Gastrocnemius medialis (tissue), 4 donors: ENCODE measurements around the gene YWHAE. TPM values are rescaled to one million over a fixed set of nuclear protein-coding genes. Genes with fewer than 3 reads are reported as not detected.

Experiments used
- ATAC-seq, 2 donors: fragments of 150-250 bp; one replicate each; pipeline ENCODE4 v1.9.1; 2016
- DNase-seq, 2 donors: peaks; one replicate each; pipeline ENCODE4 v3.0.0-alpha.2; 2019
- H3K27ac ChIP-seq, 4 donors: fragments of 200-600 bp; sonication (generic); 1 replicate in 1 of 4; 2 replicates in 3 of 4; pipeline ENCODE4 v1.5.1; 2016 to 2018; ENCODE audit warnings: mild to moderate bottlenecking in 2 of 4, moderate library complexity in 1 of 4
- H3K27me3 ChIP-seq, 3 donors: fragments of 200-600 bp; sonication (generic) in 2 of 3; 1 replicate in 1 of 3; 2 replicates in 2 of 3; pipeline versions ENCODE4 v1.5.1 to v1.6.0; 2016 to 2019; ENCODE audit warnings: mild to moderate bottlenecking in 1 of 3, moderate library complexity in 1 of 3
- H3K36me3 ChIP-seq, 2 donors: fragments of 200-600 bp; sonication (generic) in 1 of 2; one replicate each; pipeline ENCODE4 v1.5.1; 2017 to 2018
- H3K4me1 ChIP-seq, 2 donors: fragments of 200-600 bp; sonication (generic) in 1 of 2; one replicate each; pipeline ENCODE4 v1.5.1; 2016 to 2017; ENCODE audit warnings: mild to moderate bottlenecking in 2 of 2
- H3K4me3 ChIP-seq, 4 donors: fragments of 200-600 bp; sonication (generic) in 3 of 4; 1 replicate in 1 of 4; 2 replicates in 3 of 4; pipeline ENCODE4 v1.5.1; 2016 to 2019; ENCODE audit warnings: mild to moderate bottlenecking in 2 of 4
- H3K9me3 ChIP-seq, 3 donors: fragments of 200-600 bp; sonication (generic) in 2 of 3; 1 replicate in 1 of 3; 2 replicates in 2 of 3; pipeline ENCODE4 v1.5.1; 2016 to 2019
- CTCF ChIP-seq, 5 experiments: fragments of 450-650 bp in 3 of 5; fragments of 200-600 bp in 2 of 5; sonication (generic) in 2 of 5; IDR thresholded peaks in 4 of 5; conservative IDR thresholded peaks in 1 of 5; 1 replicate in 4 of 5; 2 replicates in 1 of 5; pipeline ENCODE4 v1.5.1; 2016 to 2019; ENCODE audit warnings: antibody characterized with exemption in 5 of 5, mild to moderate bottlenecking in 3 of 5, moderate library complexity in 3 of 5
- POLR2A ChIP-seq, 2 donors: fragments of 450-650 bp; IDR thresholded peaks; one replicate each; pipeline ENCODE4 v1.6.1; 2017; ENCODE audit warnings: antibody characterized with exemption in 2 of 2, mild to moderate bottlenecking in 2 of 2, moderate library complexity in 2 of 2
- in situ Hi-C, 4 donors: fragments of 200-750 bp; cut with MboI; loops; one replicate each; pipeline versions ENCODE4 v1.15.0 to v1.8.0; 2017; ENCODE audit warnings: low sequenced_read_pairs in 4 of 4
- intact Hi-C: fragments of 100-400 bp; cut with DNase I; formaldehyde crosslinking; loops from one replicate; pipeline ENCODE4 v1.15.1; 2023; ENCODE audit warnings: low total_unique reads
- total RNA-seq, 4 donors: library from RNA; depleted of rRNA; stranded (reverse); fragments of >200 nt; gene quantifications; one replicate each; pipeline versions ENCODE4 v1.1.0 to v1.2.3, GENCODE V29; 2016

YWHAE gene
- total RNA-seq, 4 donors from 2014 or later, result 915 to 1,814 (median 1,174) TPM

DNA sequence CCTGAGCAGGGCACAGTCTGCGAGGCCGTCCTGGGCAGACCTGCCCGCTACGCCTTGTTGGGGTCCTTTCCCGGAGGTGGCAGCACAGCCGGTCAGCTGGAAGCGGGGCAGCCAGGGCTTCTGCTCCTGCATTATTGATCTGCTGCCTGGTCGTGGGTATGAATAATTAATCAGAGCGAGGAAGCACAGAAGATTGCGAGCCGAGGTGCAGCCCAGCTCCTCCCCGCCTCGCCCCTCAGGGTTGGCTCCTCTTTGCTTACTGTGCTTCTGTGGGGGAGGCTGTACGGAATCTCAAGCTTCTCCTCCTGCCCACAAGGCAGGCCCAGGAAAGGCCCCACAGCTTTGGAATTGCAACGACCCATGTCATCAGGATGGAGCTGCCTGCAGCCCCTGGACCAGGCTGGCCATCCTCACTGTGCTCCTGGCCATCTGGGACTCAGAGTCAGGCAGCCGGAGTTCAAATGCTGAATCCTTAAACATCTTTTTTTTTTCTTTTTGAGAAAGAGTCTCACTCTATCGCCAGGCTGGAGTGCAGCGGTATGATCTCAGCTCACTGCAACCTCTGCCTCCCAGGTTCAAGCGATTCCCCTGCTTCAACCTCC, 95.0 kb downstream of the YWHAE start:
- Histone ChIP-seq H3K9me3 (no peaks in the 10 kb centered on the region), H3K27me3 (peaks cover 0 to 24% (median 9%) of the 10 kb centered on the region in 3 donors), H3K4me3 (no peak overlapping the region), H3K27ac (no peak overlapping the region), H3K4me1 (no peaks in the 10 kb centered on the region), H3K36me3 (no peaks in the 10 kb centered on the region)
- ATAC-seq (no peak), DNase-seq (no peak)
- in situ Hi-C loops (no loop called here), intact Hi-C loops (no loop called here)
- no peak for TF ChIP-seq CTCF (IDR thresholded peaks at IDR 0.05 in 4 of 5, conservative IDR thresholded peaks at IDR 0.05 in 1 of 5)
- no peak for TF ChIP-seq POLR2A (IDR thresholded peaks at IDR 0.05)

GRCh38 chr17:1304522-1304921, 95.5 kb downstream of the YWHAE start:
- ATAC-seq, result no peak

GRCh38 chr17:1302761-1303160, 97.3 kb downstream of the YWHAE start:
- no peaks in the 10 kb centered on the region for H3K9me3 ChIP-seq
- ATAC-seq, result no peak
- peaks cover 14 to 34% (median 29%) of the 10 kb centered on the region in 3 donors for H3K27me3 ChIP-seq
- in situ Hi-C loops, result no loop called here
- intact Hi-C loops, result no loop called here
- no peaks in the 10 kb centered on the region for H3K4me1 ChIP-seq
- no peak for DNase-seq
- H3K27ac ChIP-seq, result no peak overlapping the region
- H3K4me3 ChIP-seq, result no peak overlapping the region
- H3K36me3 ChIP-seq, result no peaks in the 10 kb centered on the region
- TF ChIP-seq POLR2A (IDR thresholded peaks at IDR 0.05) (no peak), CTCF (IDR thresholded peaks at IDR 0.05 in 4 of 5, conservative IDR thresholded peaks at IDR 0.05 in 1 of 5) (no peak)

More at GRCh38 chr17:1304522-1304921, 95.5 kb downstream of the YWHAE start:
- no peak for DNase-seq
- Histone ChIP-seq H3K4me3 (no peak overlapping the region), H3K9me3 (no peaks in the 10 kb centered on the region), H3K36me3 (no peaks in the 10 kb centered on the region), H3K4me1 (no peaks in the 10 kb centered on the region), H3K27me3 (peaks cover 3 to 28% (median 13%) of the 10 kb centered on the region in 3 donors), H3K27ac (no peak overlapping the region)
- in situ Hi-C loops (no loop called here), intact Hi-C loops (no loop called here)
- TF ChIP-seq POLR2A (IDR thresholded peaks at IDR 0.05) (no peak), CTCF (IDR thresholded peaks at IDR 0.05 in 4 of 5, conservative IDR thresholded peaks at IDR 0.05 in 1 of 5) (no peak)

DNA sequence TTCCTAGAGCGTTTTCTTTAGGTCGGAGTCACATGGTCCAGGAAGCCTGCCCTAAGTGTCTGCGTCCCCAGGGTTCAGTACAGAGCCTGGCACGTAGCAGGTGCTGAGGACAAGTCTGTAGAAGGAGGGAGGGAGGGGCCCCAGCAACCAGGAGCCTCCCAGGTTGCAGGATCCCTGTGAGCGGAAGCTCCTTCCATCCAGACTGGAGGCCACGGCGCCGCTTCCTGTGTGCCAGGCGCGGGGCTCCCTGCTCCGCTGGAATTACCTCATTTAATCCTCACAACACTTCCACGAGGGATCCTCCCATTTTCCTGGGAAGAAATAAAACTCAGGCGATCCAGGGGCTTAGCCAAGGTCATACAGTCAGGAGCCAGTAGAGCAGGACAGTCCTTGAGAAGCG, 98.5 kb downstream of the YWHAE start:
- ATAC-seq (no peak), DNase-seq (no peak)
- TF ChIP-seq POLR2A (IDR thresholded peaks at IDR 0.05), result no peak
- in situ Hi-C loops (no loop called here), intact Hi-C loops (no loop called here)
- Histone ChIP-seq H3K36me3 (no peaks in the 10 kb centered on the region), H3K9me3 (no peaks in the 10 kb centered on the region), H3K4me1 (no peaks in the 10 kb centered on the region), H3K4me3 (no peak overlapping the region), H3K27ac (no peak overlapping the region), H3K27me3 (peaks cover 14 to 40% (median 32%) of the 10 kb centered on the region in 3 donors)

DNA sequence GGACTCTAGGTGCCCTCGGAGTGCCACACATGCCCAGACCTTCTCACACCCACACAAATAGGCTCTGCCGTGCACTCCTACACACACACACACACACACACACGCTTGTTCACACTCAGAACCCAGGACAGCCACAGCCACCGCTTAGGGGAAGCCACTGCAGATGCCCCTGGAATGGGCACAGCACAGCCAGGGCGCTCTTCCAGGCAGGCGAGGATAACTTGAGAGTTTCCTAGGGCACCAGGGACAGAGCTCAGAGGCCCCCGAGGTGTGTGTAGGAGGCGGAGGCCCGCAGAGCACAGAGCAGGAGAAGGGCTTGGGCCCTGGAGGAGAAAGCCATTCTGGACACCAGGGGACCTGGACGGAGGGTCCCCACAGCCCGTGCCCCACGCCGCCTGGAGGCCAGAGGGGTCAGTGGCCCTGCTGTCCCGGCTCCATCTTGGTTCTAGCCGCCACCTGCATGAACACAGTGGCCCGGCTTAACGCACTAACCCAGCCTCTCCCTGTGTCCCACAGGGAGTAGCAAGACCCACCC, 99.6 kb downstream of the YWHAE start:
- H3K9me3 ChIP-seq, result no peaks in the 10 kb centered on the region
- peak overlapping the region; percentile 24 to 67 (median 50) for H3K27ac ChIP-seq
- ATAC-seq, result no peak
- no peaks in the 10 kb centered on the region for H3K4me1 ChIP-seq
- no peaks in the 10 kb centered on the region for H3K36me3 ChIP-seq
- in situ Hi-C loops, result no loop called here
- DNase-seq, result no peak
- H3K27me3 ChIP-seq, result peaks cover 14 to 32% (median 29%) of the 10 kb centered on the region in 3 donors
- no peak overlapping the region for H3K4me3 ChIP-seq
- TF ChIP-seq CTCF (IDR thresholded peaks at IDR 0.05 in 4 of 5, conservative IDR thresholded peaks at IDR 0.05 in 1 of 5), result no peak
- TF ChIP-seq POLR2A (IDR thresholded peaks at IDR 0.05), result no peak
- intact Hi-C loops, result no loop called here
